HG03575 (cell line): ENCODE measurements around the gene GRID2.

Experiments
- ATAC-seq: cut with Tn5 transposase; IDR thresholded peaks from one replicate; pipeline ENCODE4 v1.9.1; 2021; ENCODE audit not compliant: unreplicated experiment, insufficient number of reproducible peaks, low FRiP score; ENCODE audit errors: extremely low read depth

Gene GRID2

DNA sequence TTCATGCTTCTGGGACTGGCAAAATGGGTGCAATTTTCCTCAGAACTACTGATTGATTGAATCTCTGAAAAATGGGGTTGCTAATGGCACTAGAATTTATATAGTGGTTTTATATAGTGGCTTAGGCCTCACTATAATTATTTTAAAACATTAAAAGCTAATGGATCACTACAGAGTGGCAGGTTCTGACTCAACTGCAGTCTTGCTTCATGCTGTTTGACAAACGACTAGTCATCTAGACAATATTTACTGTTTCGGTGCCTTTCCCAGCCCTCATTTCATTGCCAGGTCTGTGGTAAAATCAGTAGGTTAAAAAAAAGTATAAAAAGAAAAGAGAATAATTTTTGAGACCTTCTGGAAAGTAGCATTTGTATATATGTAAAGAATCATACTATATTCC is 1172.0 kb downstream of the GRID2 start:
- no peak for ATAC-seq

- no peak for ATAC-seq
These were observed 1175.0 kb downstream of the GRID2 start for GRCh38 chr4:93478805-93479204.

DNA sequence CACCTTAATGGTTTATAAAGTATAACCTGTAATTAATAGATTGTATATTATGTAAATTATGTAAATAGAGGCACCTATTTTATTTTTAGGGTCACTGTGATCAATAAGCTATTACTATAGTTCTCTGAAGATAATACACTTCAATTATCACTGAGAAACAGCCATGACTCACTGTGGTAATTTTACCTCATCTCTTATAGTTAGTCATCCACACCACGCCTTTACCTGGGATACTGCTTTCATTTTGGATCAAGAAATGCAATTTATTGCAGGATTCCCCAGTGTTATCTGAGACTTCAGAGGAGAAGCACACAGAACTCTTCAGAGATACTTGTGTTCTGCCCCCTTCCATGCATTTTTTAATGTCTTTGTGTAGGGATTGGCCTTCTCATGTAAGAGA is 1176.7 kb downstream of the GRID2 start:
- ATAC-seq, result no peak

DNA sequence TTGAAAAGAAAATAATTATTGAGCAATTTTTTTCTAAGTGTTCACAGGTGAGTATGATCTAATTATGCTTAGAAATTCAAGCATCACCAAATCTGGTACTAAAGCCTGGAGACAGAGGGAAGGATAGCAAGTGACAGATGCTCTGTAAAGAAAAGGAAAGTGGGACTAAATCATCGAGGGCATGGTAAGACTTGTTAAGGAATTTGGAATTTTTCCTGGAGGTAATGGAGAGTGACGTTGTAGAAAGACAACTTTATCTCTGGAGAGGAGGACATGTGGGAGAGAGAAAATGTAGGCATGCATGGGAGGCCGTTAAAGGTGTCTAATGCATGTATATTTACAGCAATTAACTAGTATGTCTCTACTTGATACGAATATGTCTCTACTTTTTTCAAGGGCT is 1191.6 kb downstream of the GRID2 start:
- ATAC-seq, result no peak

DNA sequence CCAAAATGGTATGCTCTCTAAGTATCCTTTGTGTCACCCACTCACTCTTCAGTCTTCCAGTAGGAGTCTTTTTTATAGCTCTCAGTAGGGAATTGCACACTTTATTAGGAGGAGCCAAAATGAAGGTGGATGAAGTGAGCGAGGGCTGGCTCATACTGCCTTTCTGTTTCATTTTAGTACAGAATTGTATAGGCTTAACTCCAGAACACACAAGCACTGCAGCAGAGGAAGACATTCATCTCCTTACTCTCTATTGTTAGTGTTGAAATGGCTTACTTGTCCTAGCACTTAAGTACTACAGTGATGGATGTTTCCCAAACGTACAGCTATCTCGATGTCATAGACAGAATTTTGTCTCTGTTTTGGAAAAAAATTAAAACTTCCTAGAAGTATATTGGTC is 1197.5 kb downstream of the GRID2 start:
- ATAC-seq, result no peak

DNA sequence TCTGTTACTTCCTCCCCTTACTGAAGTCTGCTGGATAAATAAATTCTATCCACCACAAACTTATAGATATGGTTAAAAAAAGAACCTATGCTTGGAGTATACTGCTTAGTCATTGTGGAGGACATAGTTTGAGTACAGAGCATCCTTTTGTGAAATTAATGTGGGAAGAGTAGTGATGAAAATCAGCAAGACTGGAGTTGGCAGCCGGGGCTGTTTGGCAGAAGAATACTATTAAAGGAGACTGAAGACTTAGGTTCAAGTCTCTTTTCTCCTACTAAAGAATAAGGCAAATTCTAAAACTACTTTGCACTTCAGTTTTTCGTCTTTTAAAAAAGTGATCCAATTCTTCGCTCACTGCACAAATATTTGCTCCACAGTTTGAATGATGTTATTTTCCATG is 1198.2 kb downstream of the GRID2 start:
- no peak for ATAC-seq

DNA sequence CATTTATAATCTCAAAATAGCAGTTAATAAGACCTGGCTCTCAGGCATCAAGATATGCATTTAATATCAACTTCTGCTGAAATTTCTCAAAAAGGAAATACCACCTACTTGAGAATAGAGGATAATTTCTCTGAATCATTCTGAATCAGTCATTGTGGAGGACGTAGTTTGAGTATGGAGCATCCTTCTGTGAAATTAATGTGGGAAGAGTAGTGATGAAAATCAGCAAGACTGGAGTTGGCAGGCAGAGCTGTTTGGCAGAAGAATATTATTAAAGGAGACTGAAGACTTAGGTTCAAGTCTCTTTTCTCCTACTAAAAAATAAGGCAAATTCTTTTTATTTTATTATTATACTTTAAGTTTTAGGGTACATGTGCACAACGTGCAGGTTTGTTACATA is 1199.2 kb downstream of the GRID2 start:
- ATAC-seq, result no peak

- ATAC-seq, result no peak
These were observed 1210.1 kb downstream of the GRID2 start for GRCh38 chr4:93513851-93514250.

DNA sequence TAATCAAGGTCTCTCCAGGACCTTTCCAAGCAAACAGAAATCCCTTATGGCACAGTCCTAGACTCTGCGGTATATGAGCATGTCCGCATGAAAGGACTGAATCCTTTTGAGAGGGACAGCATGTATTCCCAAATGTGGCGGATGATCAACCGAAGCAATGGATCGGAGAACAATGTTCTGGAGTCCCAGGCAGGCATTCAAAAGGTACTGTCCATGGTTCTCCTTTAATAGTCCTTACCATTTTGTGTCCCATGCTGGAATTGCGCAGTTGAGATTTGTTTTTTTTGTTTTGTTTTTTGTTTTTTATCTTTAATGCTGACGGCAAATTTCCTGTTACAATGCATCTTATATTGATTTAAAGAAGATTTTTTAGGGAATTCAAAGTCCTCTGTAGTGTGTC is 1211.4 kb downstream of the GRID2 start:
- ATAC-seq, result no peak

DNA sequence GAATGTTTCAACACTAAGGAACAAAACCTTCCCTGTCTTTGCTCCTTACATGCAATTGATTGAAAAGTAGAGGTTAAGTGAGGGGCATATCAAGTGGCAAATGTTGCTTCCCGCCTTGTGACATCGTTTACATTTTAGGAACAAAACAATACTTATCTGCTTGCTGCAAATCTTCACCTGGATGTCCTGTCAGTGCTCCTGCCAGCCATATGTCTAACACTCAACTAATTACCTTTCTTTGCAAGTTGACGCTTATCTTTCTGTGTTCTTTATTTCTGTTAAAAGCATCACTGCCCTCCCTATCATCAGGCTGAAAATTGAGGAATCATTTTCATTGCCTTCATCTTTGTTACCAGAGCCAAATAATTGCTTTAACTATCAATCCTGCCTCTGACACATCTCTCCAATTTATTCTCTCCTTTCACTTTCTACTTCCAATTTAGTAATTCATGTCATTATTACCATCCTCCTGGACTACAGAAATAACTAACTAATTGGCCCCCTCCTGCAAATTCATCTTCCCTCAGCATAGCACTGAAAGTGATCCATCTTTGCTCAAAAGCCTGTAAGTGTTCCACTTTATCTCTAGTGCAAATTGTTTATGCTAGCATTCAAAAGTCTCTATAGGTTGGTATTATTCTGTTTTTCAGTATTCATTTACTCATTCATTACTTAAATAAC is 1226.1 kb downstream of the GRID2 start:
- ATAC-seq, result no peak

DNA sequence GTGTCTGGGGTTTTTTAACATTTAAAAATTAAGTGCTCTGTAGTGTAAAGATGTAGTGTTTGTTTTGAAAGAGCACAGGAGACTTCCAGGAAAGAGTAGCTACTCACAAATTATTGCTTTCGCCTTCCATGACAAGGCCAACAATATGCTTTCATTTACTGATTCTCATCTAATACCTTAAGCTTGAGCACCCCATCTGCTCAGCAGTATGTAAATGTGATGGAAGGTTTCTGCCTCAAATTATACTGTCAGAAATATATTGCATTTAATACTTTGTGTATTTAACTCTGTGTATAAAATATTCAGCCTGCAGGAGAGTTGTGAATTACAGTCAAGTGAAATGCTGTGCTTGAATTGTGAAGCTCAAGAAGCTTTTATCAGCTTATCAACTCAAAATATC is 1228.5 kb downstream of the GRID2 start:
- no peak for ATAC-seq

GRCh38 chr4:93540562-93540961 is 1236.8 kb downstream of the GRID2 start:
- ATAC-seq, result no peak

DNA sequence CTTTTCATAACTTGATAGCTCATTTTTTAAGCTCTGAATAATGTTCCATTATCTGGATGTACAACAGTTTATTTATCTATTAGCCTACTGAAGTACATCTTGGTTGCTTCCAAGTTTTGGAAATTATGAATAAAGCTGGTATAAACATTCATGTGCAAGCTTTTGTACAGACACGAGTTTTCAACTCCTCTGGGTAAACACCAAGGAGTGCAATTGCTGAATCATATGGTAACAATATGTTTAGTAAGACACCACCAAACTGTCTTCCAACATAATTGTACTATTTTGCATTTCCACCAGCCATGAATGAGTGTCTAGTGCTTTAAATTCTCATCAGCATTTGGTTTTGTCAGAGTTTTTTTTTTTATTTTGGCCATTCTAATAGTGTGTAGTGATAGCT is 1258.1 kb downstream of the GRID2 start:
- ATAC-seq, result no peak

- no peak for ATAC-seq
These were observed 1265.0 kb downstream of the GRID2 start for GRCh38 chr4:93568758-93569157.

DNA sequence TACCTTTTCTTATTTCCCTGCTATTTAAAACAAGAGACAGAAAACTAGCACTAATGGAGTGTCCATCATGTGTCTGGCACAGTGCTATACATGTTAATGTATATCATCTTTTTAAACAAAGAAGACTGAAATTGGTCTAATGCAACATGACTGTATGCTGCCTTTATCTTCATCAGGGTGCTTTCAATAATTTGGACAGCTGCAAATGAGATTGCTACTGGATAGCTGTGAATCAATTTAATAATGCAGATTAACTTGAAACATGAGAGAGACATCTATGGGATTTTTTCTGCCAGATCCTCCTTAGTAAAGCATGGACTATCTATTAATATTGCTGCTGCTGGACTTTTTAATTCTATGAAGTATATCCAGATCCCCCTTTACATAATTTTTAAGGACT is 1269.5 kb downstream of the GRID2 start:
- no peak for ATAC-seq

- no peak for ATAC-seq
These were observed 1275.2 kb downstream of the GRID2 start for GRCh38 chr4:93578942-93579341.

DNA sequence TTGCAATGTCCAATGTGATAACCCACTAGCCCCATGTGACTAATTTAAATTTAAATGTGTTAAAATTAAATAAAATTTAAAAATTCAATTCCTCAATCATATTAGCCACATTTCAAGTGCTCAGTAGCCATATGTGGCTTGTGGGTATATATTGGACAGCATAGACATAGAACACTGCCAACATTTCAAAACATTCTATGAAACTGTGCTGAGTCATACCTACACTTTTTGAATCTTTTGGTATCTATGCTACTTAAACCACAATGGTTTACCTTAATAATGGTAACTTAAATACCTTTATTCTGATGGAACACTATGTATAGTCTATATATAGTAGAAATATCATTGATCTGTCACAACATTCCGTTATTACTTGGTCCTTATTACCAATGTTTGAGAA is 1301.4 kb downstream of the GRID2 start:
- no peak for ATAC-seq

GRCh38 chr4:93617606-93618005 is 1313.8 kb downstream of the GRID2 start:
- no peak for ATAC-seq

DNA sequence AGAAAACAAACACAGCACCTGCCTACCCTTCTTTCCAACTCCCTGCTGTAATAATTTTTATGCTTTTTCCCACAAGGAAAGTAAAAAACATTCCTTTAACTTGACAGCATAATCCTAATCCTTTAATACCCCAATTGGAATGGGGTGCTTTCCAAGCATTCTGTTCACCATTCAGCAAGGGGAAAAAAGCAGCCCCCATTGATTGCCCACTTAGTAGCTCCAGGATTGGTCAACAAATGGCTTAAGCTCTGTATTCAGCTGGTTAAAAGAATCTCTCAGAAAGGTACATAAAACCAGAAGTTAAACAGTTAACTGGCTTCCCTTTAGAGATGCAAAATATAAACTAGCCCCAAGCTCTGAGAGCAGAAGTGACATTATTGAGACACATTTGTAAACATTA is 1330.0 kb downstream of the GRID2 start:
- ATAC-seq, result no peak

DNA sequence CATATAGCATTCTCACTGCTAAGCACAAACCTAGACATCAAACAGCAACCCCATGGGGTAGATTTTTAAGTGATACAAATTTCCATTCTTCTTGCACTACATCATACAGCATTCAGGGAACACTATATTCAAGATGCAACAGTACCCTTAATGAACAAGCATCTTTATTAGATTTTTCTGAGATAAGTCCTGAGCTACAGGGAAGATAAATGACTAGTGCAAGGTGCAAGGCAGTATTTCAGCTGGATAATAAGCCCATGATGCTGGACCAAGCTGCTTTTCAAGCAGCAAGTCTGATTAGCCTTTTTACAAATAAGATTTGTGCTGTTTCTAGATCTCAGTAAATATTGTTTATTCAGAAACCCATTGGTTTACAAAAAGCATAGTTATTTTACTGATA is 1332.2 kb downstream of the GRID2 start:
- ATAC-seq, result no peak

DNA sequence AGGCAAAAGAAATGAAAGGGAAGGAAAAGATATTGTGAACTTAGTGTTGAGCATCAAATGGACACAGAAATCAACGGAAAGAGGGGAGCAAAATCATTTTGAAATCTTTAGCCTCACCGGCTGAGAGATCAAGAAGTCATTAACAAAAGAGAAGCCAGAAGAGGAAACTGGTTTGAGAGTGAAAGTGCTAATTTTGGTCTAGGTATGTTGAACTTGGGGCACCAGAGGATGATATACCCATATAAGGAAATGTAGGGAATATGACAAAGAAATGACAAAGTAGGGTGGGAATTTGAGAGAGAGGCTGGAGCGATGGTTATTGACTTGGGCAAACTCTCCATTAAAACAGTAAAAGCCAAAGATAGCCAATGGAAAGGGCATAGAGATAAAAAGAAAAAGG is 1341.4 kb downstream of the GRID2 start:
- peak; percentile 54 for ATAC-seq
